Stomach (tissue), 4 donors: ENCODE data around the gene IFI6.

ENCODE experiments used
- POLR2A ChIP-seq, 4 donors: fragments of 450-650 bp; IDR thresholded peaks; one replicate each; pipeline ENCODE4 v1.6.1; 2016; ENCODE audit warnings: antibody characterized with exemption in 4 of 4, control low read depth in 2 of 4, mild to moderate bottlenecking in 1 of 4, moderate library complexity in 1 of 4
- POLR2AphosphoS5 ChIP-seq, 3 donors: sonication (generic); formaldehyde crosslinking; IDR thresholded peaks; one replicate each; pipeline ENCODE4 v1.6.1; 2016; ENCODE audit warnings: antibody characterized with exemption in 3 of 3
- TF ChIP-seq, protein P1 (sequence below), 7 experiments: fragments of 450-650 bp in 4 of 7; fragments of 200-600 bp in 3 of 7; sonication (generic) in 3 of 7; IDR thresholded peaks; one replicate each; pipeline ENCODE4 v1.5.1; 2016 to 2019; ENCODE audit warnings: antibody characterized with exemption in 7 of 7, control low read depth in 2 of 7, mild to moderate bottlenecking in 1 of 7

DNA sequence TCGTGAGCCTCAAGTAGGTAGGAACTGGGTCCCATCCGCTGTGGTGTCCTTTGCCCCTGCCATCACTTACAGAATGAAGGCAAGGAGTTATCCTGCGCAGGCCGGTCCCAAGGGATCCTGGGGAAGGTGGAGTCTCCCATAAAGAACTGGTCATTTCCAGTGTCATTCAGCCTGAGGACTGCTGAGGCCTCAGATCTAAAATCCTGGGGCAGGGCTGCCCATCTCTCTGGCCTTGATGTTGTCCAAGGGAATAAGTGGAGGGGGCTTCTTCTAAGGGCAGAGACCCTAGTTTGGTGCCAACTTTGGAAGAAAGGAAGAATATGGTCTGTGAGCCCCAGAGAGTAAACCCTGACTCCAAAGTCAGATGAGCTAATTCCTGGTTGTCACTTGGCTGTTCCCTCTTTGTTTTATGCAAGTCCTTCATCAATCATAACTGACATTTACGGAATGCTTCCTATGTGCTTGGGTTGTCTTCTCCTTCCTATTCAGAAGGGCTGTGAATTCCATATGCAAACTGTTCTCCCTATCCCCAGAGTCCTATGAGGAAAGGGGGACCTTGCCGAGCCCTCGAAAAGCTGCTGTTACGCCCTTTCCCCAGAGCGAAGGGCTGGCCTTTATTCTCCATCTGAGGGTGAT, 6.9 kb downstream of the IFI6 start:
- TF ChIP-seq, protein P1, sequence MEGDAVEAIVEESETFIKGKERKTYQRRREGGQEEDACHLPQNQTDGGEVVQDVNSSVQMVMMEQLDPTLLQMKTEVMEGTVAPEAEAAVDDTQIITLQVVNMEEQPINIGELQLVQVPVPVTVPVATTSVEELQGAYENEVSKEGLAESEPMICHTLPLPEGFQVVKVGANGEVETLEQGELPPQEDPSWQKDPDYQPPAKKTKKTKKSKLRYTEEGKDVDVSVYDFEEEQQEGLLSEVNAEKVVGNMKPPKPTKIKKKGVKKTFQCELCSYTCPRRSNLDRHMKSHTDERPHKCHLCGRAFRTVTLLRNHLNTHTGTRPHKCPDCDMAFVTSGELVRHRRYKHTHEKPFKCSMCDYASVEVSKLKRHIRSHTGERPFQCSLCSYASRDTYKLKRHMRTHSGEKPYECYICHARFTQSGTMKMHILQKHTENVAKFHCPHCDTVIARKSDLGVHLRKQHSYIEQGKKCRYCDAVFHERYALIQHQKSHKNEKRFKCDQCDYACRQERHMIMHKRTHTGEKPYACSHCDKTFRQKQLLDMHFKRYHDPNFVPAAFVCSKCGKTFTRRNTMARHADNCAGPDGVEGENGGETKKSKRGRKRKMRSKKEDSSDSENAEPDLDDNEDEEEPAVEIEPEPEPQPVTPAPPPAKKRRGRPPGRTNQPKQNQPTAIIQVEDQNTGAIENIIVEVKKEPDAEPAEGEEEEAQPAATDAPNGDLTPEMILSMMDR (IDR thresholded peaks at IDR 0.05): no peak
- TF ChIP-seq POLR2A (IDR thresholded peaks at IDR 0.05): no peak
- TF ChIP-seq POLR2AphosphoS5 (IDR thresholded peaks at IDR 0.05): no peak
